Epithelial cell of proximal tubule (primary cell): ENCODE results near the gene ZFP36L1. TPM values are rescaled to one million over a fixed set of nuclear protein-coding genes. Genes with fewer than 3 reads are reported as not detected.

Source experiments
- DNase-seq: peaks from one replicate; pipeline ENCODE4 v3.0.0-alpha.2; 2011; ENCODE audit warnings: low read depth
- H3K4me3 ChIP-seq: 2 replicates; pipeline ENCODE4 v1.5.1; 2011; ENCODE audit warnings: low read depth, mild to moderate bottlenecking, low read length
- CTCF ChIP-seq: conservative IDR thresholded peaks from 2 replicates; pipeline ENCODE4 v1.5.1; 2012; ENCODE audit warnings: low read depth, mild to moderate bottlenecking, low read length
- total RNA-seq: library from RNA; depleted of rRNA; stranded (reverse); fragments of >200 nt; gene quantifications from 2 replicates; pipeline ENCODE4 v1.2.3, GENCODE V29; 2015

The ZFP36L1 gene
- total RNA-seq, 1 donor from 2014 or later, result 142 TPM

- no peak for TF ChIP-seq CTCF
- no peak for DNase-seq
- peak overlapping the region; percentile 99 for H3K4me3 ChIP-seq
Measured at GRCh38 chr14:68791078-68791901, 1.6 kb downstream of the ZFP36L1 start.

GRCh38 chr14:68790644-68791077 lies 2.2 kb downstream of the ZFP36L1 start:
- peak overlapping the region; percentile 99 for H3K4me3 ChIP-seq
- TF ChIP-seq CTCF, result no peak
- DNase-seq, result no peak

- TF ChIP-seq CTCF, result no peak
- no peak for DNase-seq
- peak overlapping the region; percentile 99 for H3K4me3 ChIP-seq
Measured at GRCh38 chr14:68789821-68790643, 2.8 kb downstream of the ZFP36L1 start.

GRCh38 chr14:68788996-68789820 lies 3.7 kb downstream of the ZFP36L1 start:
- peak; percentile 63 for TF ChIP-seq CTCF
- H3K4me3 ChIP-seq, result peak overlapping the region; percentile 99
- DNase-seq, result no peak

GRCh38 chr14:68788275-68788995 lies 4.4 kb downstream of the ZFP36L1 start:
- TF ChIP-seq CTCF, result no peak
- DNase-seq, result no peak
- peak overlapping the region; percentile 99 for H3K4me3 ChIP-seq
